A673 (cell line): Measurements from ENCODE around the gene RAG2. TPM values are rescaled to one million over a fixed set of nuclear protein-coding genes. Genes with fewer than 3 reads are reported as not detected.

ENCODE experiments used
- BruUV-seq: library from RNA; stranded (reverse); fragments of 400-500 nt; replicated peaks from 2 replicates; lab custom pipeline; 2021; lab: Mats Ljungman, UMichigan
- CTCF ChIA-PET: fragments of 300-600 bp; sonication (Branson Sonifier 250); formaldehyde crosslinking; loops from one replicate; lab custom pipeline; 2022; ENCODE audit warnings: antibody characterized with exemption; lab: Charles Lee
- POLR2A ChIA-PET: fragments of 300-600 bp; sonication (Branson Sonifier 250); formaldehyde crosslinking; loops from one replicate; lab custom pipeline; 2022; ENCODE audit warnings: antibody characterized with exemption; ENCODE audit not compliant: low non-redundant PET; lab: Charles Lee
- DNase-seq: peaks from one replicate; pipeline ENCODE4 v3.0.0-alpha.2; 2015; ENCODE audit warnings: low spot score
- H3K27ac ChIP-seq: fragments of 200-600 bp; sonication (generic); 2 replicates; pipeline ENCODE4 v1.5.1; 2016; ENCODE audit warnings: mixed run types, low read depth, mild to moderate bottlenecking, mixed read lengths, antibody characterized with exemption, low read length; ENCODE audit not compliant: poor library complexity, severe bottlenecking
- H3K27me3 ChIP-seq: fragments of 200-600 bp; sonication (generic); replicated peaks from 2 replicates; pipeline ENCODE4 v1.6.1; 2017; ENCODE audit warnings: mixed run types, low read depth, mild to moderate bottlenecking, mixed read lengths, antibody characterized with exemption, low read length; ENCODE audit not compliant: insufficient read depth, poor library complexity
- H3K36me3 ChIP-seq: fragments of 200-600 bp; sonication (generic); 2 replicates; pipeline ENCODE4 v1.6.1; 2016; ENCODE audit warnings: mixed run types, mild to moderate bottlenecking, mixed read lengths, antibody characterized with exemption, low read length; ENCODE audit not compliant: insufficient read depth, poor library complexity, severe bottlenecking
- H3K4me1 ChIP-seq: fragments of 200-600 bp; sonication (generic); 2 replicates; pipeline ENCODE4 v1.6.1; 2017; ENCODE audit warnings: mixed run types, mild to moderate bottlenecking, mixed read lengths, antibody characterized with exemption, low read length; ENCODE audit not compliant: insufficient read depth, poor library complexity, severe bottlenecking
- H3K4me3 ChIP-seq: fragments of 200-600 bp; sonication (generic); 2 replicates; pipeline ENCODE4 v1.5.1; 2016; ENCODE audit warnings: low read depth, mixed run types, mild to moderate bottlenecking, mixed read lengths, low read length; ENCODE audit not compliant: poor library complexity, severe bottlenecking
- H3K9me3 ChIP-seq: fragments of 200-600 bp; sonication (generic); 2 replicates; pipeline ENCODE4 v1.6.1; 2016; ENCODE audit warnings: mixed run types, low read depth, mild to moderate bottlenecking, mixed read lengths, antibody characterized with exemption, low read length; ENCODE audit not compliant: poor library complexity, severe bottlenecking
- CTCF ChIP-seq: fragments of 300-800, 200-600 bp; sonication (generic); conservative IDR thresholded peaks from 2 replicates; pipeline ENCODE4 v1.5.1; 2017; ENCODE audit warnings: low read depth, mild to moderate bottlenecking, antibody characterized with exemption, low read length, moderate library complexity, mixed read lengths
- EZH2 ChIP-seq: fragments of 200-600 bp; sonication (generic); IDR thresholded peaks from 2 replicates; pipeline ENCODE4 v1.6.1; 2017; ENCODE audit warnings: borderline replicate concordance, low read depth, mild to moderate bottlenecking, mixed read lengths, antibody characterized with exemption, low read length; ENCODE audit not compliant: poor library complexity, severe bottlenecking
- intact Hi-C: fragments of 100-400 bp; cut with micrococcal nuclease; formaldehyde crosslinking; loops from one replicate; pipeline ENCODE4 v1.10.0; 2022; ENCODE audit not compliant: unreplicated experiment
- total RNA-seq: library from RNA; stranded (reverse); gene quantifications from 2 replicates; pipeline ENCODE4 v1.2.3, GENCODE V29; 2021

RAG2 gene
- total RNA-seq, 1 experiment from 2014 or later = not detected

- BruUV-seq = no TSS peak
- ChIA-PET POLR2A (interaction anchor here (0.5 kb wide), 1 partner anchor 37 kb away, joined by 3 read pairs; no protein-coding TSS in a partner anchor), CTCF (no interaction called here)
- Histone ChIP-seq H3K36me3 (no peaks in the 10 kb centered on the region), H3K27ac (no peak overlapping the region), H3K4me1 (no peaks in the 10 kb centered on the region), H3K27me3 (no peaks in the 10 kb centered on the region), H3K9me3 (no peaks in the 10 kb centered on the region), H3K4me3 (no peak overlapping the region)
- TF ChIP-seq CTCF (no peak), EZH2 (no peak)
- intact Hi-C loops = no loop called here
- no peak for DNase-seq
Observed at GRCh38 chr11:36627471-36627870, 29.4 kb upstream of the RAG2 start.

- intact Hi-C loops = no loop called here
- no peak overlapping the region for H3K27ac ChIP-seq
- H3K36me3 ChIP-seq = no peaks in the 10 kb centered on the region
- ChIA-PET CTCF (no interaction called here), POLR2A (no interaction called here)
- DNase-seq = no peak
- H3K4me3 ChIP-seq = no peak overlapping the region
- BruUV-seq = no TSS peak
- TF ChIP-seq EZH2 (no peak), CTCF (no peak)
- no peaks in the 10 kb centered on the region for H3K27me3 ChIP-seq
- H3K4me1 ChIP-seq = no peaks in the 10 kb centered on the region
- no peaks in the 10 kb centered on the region for H3K9me3 ChIP-seq
Observed at GRCh38 chr11:36627006-36627405, 29.0 kb upstream of the RAG2 start.

GRCh38 chr11:36623494-36623893, 25.5 kb upstream of the RAG2 start:
- H3K9me3 ChIP-seq = no peaks in the 10 kb centered on the region
- intact Hi-C loops = no loop called here
- no peak for DNase-seq
- BruUV-seq = no TSS peak
- TF ChIP-seq CTCF (no peak), EZH2 (no peak)
- H3K4me1 ChIP-seq = peaks cover 11% of the 10 kb centered on the region
- no peaks in the 10 kb centered on the region for H3K36me3 ChIP-seq
- POLR2A ChIA-PET = no interaction called here
- CTCF ChIA-PET = interaction anchor here (1.0 to 1.3 kb wide), 3 partner anchors 59 to 131 kb away, joined by 3 to 5 read pairs (median 3); no protein-coding TSS in a partner anchor
- H3K27ac ChIP-seq = no peak overlapping the region
- no peaks in the 10 kb centered on the region for H3K27me3 ChIP-seq
- no peak overlapping the region for H3K4me3 ChIP-seq
